ENCODE results near the gene AOC3. TPM values are rescaled to one million over a fixed set of nuclear protein-coding genes. Genes with fewer than 3 reads are reported as not detected.
A peak's percentile ranks its signal among the peaks of the same experiment; 100 is the strongest.

Gene AOC3
- total and polyA plus RNA-seq, 2 of the 13 experiments (the other 11 are each of a cell fraction or from before 2014, with no cell fraction given), result 8.7 to 51.7 TPM

DNA sequence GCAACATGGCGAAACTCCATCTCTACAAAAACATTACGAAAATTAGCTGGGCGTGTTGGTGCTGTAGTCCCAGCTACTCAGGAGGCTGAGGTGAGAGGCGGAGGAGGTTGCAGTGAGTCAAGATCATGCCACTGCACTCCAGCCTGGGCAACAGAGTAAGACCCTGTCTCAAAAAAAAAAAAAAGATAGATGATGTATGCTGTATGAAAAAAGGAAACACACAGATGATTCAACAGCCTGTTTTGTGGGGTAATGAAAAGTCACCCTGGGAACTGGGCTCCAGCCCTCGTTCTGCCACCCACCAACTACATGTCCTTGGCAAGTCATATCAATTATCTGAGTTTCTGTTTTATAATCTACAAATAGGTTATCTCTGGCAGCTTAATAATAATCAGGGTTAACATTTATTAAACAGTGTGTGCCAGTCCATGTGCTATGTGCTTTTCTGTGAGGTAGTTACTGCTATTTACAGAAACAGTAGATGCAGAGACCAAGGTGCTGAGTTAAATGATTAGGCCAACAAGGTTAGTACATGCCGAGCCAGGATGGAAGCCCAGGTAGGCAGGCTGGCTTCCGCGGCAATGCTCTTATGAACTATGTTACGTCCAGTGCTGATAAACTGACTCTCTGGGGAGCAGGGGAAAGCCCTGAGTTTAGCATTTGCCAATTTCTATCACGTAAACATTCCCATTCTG, 50.7 kb downstream of the AOC3 start (continued):
- TF ChIP-seq TCF7 (IDR thresholded peaks at IDR 0.05; ENCODE audit: low read depth) (no peak), FOSL2 (CRISPR knock-in tag; IDR thresholded peaks at IDR 0.05) (no peak), ZNF652 (CRISPR knock-in tag; IDR thresholded peaks at IDR 0.05; ENCODE audit: borderline replicate concordance, low read depth) (no peak), ZBTB7A (CRISPR knock-in tag; IDR thresholded peaks at IDR 0.05) (no peak), ZFAT (CRISPR knock-in tag; conservative IDR thresholded peaks at IDR 0.05) (no peak), RFX3 (CRISPR knock-in tag; IDR thresholded peaks at IDR 0.05) (no peak), SRSF1 (optimal IDR thresholded peaks at IDR 0.05; ENCODE audit: low read depth, low read length) (no peak), SPEN (CRISPR knock-in tag; IDR thresholded peaks at IDR 0.05; ENCODE audit: low read depth) (no peak), TBX2 (CRISPR knock-in tag; IDR thresholded peaks at IDR 0.05; ENCODE audit: borderline replicate concordance) (no peak), KAT8 (CRISPR knock-in tag; IDR thresholded peaks at IDR 0.05) (no peak), PHF8 (CRISPR knock-in tag; IDR thresholded peaks at IDR 0.05) (no peak), MTF1 (CRISPR knock-in tag; IDR thresholded peaks at IDR 0.05) (no peak), NONO (IDR thresholded peaks at IDR 0.05) (no peak), NONO (CRISPR knock-in tag; conservative IDR thresholded peaks at IDR 0.05) (no peak), ZNF296 (CRISPR knock-in tag; conservative IDR thresholded peaks at IDR 0.05) (no peak), MIXL1 (CRISPR knock-in tag; IDR thresholded peaks at IDR 0.05) (no peak), RBM39 (IDR thresholded peaks at IDR 0.05; ENCODE audit: low read depth, low read length, poor library complexity, severe bottlenecking) (no peak), GLI4 (CRISPR knock-in tag; IDR thresholded peaks at IDR 0.05; ENCODE audit: borderline replicate concordance) (no peak), ZNF33B (CRISPR knock-in tag; IDR thresholded peaks at IDR 0.05) (no peak)
- TF ChIP-seq, protein P1, sequence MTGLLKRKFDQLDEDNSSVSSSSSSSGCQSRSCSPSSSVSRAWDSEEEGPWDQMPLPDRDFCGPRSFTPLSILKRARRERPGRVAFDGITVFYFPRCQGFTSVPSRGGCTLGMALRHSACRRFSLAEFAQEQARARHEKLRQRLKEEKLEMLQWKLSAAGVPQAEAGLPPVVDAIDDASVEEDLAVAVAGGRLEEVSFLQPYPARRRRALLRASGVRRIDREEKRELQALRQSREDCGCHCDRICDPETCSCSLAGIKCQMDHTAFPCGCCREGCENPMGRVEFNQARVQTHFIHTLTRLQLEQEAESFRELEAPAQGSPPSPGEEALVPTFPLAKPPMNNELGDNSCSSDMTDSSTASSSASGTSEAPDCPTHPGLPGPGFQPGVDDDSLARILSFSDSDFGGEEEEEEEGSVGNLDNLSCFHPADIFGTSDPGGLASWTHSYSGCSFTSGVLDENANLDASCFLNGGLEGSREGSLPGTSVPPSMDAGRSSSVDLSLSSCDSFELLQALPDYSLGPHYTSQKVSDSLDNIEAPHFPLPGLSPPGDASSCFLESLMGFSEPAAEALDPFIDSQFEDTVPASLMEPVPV (CRISPR knock-in tag; IDR thresholded peaks at IDR 0.05), result peak; percentile 64; the same call in 1 of the 2 replicates
- TF ChIP-seq, protein P2, sequence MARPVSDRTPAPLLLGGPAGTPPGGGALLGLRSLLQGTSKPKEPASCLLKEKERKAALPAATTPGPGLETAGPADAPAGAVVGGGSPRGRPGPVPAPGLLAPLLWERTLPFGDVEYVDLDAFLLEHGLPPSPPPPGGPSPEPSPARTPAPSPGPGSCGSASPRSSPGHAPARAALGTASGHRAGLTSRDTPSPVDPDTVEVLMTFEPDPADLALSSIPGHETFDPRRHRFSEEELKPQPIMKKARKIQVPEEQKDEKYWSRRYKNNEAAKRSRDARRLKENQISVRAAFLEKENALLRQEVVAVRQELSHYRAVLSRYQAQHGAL (CRISPR knock-in tag; IDR thresholded peaks at IDR 0.05; ENCODE audit: not compliant biosample characterization), result no peak
- TF ChIP-seq, protein P3, sequence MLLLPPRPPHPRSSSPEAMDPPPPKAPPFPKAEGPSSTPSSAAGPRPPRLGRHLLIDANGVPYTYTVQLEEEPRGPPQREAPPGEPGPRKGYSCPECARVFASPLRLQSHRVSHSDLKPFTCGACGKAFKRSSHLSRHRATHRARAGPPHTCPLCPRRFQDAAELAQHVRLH (CRISPR knock-in tag; IDR thresholded peaks at IDR 0.05; ENCODE audit: borderline replicate concordance, low read depth), result no peak
- TF ChIP-seq, protein P4, sequence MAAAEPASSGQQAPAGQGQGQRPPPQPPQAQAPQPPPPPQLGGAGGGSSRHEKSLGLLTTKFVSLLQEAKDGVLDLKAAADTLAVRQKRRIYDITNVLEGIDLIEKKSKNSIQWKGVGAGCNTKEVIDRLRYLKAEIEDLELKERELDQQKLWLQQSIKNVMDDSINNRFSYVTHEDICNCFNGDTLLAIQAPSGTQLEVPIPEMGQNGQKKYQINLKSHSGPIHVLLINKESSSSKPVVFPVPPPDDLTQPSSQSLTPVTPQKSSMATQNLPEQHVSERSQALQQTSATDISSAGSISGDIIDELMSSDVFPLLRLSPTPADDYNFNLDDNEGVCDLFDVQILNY (CRISPR knock-in tag; conservative IDR thresholded peaks at IDR 0.05), result no peak
- TF ChIP-seq, protein P5, sequence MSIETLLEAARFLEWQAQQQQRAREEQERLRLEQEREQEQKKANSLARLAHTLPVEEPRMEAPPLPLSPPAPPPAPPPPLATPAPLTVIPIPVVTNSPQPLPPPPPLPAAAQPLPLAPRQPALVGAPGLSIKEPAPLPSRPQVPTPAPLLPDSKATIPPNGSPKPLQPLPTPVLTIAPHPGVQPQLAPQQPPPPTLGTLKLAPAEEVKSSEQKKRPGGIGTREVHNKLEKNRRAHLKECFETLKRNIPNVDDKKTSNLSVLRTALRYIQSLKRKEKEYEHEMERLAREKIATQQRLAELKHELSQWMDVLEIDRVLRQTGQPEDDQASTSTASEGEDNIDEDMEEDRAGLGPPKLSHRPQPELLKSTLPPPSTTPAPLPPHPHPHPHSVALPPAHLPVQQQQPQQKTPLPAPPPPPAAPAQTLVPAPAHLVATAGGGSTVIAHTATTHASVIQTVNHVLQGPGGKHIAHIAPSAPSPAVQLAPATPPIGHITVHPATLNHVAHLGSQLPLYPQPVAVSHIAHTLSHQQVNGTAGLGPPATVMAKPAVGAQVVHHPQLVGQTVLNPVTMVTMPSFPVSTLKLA (IDR thresholded peaks at IDR 0.05), result no peak
- TF ChIP-seq, protein P6, sequence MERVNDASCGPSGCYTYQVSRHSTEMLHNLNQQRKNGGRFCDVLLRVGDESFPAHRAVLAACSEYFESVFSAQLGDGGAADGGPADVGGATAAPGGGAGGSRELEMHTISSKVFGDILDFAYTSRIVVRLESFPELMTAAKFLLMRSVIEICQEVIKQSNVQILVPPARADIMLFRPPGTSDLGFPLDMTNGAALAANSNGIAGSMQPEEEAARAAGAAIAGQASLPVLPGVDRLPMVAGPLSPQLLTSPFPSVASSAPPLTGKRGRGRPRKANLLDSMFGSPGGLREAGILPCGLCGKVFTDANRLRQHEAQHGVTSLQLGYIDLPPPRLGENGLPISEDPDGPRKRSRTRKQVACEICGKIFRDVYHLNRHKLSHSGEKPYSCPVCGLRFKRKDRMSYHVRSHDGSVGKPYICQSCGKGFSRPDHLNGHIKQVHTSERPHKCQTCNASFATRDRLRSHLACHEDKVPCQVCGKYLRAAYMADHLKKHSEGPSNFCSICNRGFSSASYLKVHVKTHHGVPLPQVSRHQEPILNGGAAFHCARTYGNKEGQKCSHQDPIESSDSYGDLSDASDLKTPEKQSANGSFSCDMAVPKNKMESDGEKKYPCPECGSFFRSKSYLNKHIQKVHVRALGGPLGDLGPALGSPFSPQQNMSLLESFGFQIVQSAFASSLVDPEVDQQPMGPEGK (CRISPR knock-in tag; IDR thresholded peaks at IDR 0.05), result no peak

All from HepG2 (cell line).